D721Med (cell line): ENCODE results near the gene MDK.
A peak's percentile ranks its signal among the peaks of the same experiment; 100 is the strongest.

Experiments
- DNase-seq: peaks from one replicate; pipeline ENCODE4 v3.0.0; 2011; ENCODE audit warnings: low spot score; ENCODE audit not compliant: insufficient read length
- FAIRE-seq: peaks from 2 replicates; lab custom pipeline; 2011; peaks lifted over from hg19 to GRCh38; lab: Jason Lieb, UNC
- TF ChIP-seq, protein P1 (sequence below): IDR thresholded peaks from 2 replicates; pipeline ENCODE4 v1.5.1; 2012; ENCODE audit warnings: mild to moderate bottlenecking, control low read depth; ENCODE audit not compliant: insufficient read depth; ENCODE audit errors: missing control alignments

The MDK gene

GRCh38 chr11:46380340-46381047, 975 bp upstream of the MDK start:
- FAIRE-seq: no peak
- TF ChIP-seq, protein P1, sequence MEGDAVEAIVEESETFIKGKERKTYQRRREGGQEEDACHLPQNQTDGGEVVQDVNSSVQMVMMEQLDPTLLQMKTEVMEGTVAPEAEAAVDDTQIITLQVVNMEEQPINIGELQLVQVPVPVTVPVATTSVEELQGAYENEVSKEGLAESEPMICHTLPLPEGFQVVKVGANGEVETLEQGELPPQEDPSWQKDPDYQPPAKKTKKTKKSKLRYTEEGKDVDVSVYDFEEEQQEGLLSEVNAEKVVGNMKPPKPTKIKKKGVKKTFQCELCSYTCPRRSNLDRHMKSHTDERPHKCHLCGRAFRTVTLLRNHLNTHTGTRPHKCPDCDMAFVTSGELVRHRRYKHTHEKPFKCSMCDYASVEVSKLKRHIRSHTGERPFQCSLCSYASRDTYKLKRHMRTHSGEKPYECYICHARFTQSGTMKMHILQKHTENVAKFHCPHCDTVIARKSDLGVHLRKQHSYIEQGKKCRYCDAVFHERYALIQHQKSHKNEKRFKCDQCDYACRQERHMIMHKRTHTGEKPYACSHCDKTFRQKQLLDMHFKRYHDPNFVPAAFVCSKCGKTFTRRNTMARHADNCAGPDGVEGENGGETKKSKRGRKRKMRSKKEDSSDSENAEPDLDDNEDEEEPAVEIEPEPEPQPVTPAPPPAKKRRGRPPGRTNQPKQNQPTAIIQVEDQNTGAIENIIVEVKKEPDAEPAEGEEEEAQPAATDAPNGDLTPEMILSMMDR: no peak
- no peak for DNase-seq

DNA sequence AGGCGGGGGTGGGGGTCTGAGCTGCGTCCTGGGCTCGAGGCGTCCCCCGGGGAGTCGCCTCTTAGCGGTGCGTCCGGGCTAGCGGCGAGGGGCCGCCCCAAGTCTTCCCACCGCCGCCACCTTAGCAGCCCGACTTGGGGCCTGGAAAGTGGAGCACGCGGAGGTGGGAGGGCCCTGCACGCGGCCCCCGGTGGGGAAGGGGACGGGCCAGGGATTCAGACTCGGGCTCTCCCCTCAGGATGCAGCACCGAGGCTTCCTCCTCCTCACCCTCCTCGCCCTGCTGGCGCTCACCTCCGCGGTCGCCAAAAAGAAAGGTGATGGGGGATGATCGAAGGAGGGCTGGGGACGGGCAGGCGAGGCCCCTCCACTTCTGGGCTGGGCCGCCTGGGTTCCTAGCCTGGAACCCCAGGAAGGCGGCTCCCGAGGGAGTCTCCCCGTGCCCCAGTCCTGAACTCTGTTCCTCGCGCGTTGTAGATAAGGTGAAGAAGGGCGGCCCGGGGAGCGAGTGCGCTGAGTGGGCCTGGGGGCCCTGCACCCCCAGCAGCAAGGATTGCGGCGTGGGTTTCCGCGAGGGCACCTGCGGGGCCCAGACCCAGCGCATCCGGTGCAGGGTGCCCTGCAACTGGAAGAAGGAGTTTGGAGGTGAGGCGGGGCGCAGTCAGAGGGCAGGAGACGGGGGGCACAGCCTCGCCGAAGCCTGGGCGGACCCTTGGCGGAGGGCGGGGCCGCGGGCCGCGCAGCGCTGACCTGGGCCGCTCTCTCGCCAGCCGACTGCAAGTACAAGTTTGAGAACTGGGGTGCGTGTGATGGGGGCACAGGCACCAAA, 563 bp downstream of the MDK start:
- FAIRE-seq (no peak), DNase-seq (no peak)
- TF ChIP-seq, protein P1: no peak

GRCh38 chr11:46382646-46383403, 1.4 kb downstream of the MDK start:
- FAIRE-seq (no peak), DNase-seq (no peak)
- TF ChIP-seq, protein P1: peak; percentile 62

DNA sequence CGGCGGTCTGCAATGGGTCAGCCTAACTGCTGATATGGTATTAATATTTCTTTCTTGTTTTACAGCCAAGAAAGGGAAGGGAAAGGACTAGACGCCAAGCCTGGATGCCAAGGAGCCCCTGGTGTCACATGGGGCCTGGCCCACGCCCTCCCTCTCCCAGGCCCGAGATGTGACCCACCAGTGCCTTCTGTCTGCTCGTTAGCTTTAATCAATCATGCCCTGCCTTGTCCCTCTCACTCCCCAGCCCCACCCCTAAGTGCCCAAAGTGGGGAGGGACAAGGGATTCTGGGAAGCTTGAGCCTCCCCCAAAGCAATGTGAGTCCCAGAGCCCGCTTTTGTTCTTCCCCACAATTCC, 1.9 kb downstream of the MDK start:
- FAIRE-seq (no peak), DNase-seq (no peak)
- TF ChIP-seq, protein P1: no peak

- DNase-seq: no peak
- FAIRE-seq: no peak
- TF ChIP-seq, protein P1: no peak
Observed at GRCh38 chr11:46383974-46384701, 2.7 kb downstream of the MDK start.

GRCh38 chr11:46385169-46386004, 3.9 kb downstream of the MDK start:
- DNase-seq (no peak), FAIRE-seq (no peak)
- TF ChIP-seq, protein P1: no peak
